ENCODE measurements around the gene MTRR.

MTRR gene

DNA sequence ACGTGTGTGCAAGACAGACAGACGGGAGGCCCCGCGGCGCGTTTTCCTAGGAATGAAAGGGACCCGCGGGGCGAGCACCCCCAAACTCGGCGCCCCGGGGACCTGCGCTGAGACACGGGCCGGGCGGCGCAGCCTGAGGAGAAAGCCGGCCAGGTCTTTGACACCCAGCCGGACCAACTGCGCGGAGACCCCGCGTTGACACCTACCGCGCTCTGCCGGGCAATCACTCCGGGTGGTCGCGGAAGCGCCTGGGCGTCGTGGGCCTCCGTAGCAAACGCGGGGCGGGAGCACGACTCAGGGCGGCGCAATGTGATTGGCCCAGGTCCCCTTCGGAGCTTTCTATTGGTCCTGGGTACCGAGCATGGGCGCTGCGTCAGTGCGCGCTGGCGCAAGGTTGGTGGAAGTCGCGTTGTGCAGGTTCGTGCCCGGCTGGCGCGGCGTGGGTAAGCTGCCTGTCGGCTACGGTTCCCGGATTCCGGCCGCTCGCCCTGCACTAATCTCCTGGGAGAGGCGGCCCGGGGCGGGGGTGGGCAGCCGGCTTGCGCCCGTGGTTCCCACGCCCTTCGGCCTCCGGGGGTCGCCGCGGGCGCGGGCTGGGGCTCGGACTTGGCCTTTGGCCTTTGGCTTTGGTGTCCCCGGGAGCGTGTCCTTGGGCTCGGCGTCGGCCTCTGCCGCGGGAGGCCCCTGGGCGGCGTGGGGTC is at the start of gene MTRR, which contains the start of gene FASTKD3:
TSS of gene MTRR (plus strand) at position 376 of the 701 bp plus-strand sequence. CDS start 1,647 bp downstream, outside the sequence.
TSS of gene FASTKD3 (minus strand) at position 259 of the 701 bp plus-strand sequence. CDS start 948 bp downstream, outside the sequence.
- DNase-seq (ENCODE audit: low read depth in 3 of 3): peak; percentile 79 to 82 (median 79)

- no peak for DNase-seq (ENCODE audit: low read depth in 3 of 3)
Measured at GRCh38 chr5:7822449-7822848, 46.5 kb upstream of the MTRR start.

- no peak for DNase-seq (ENCODE audit: low read depth in 3 of 3)
Measured at GRCh38 chr5:7823594-7823993, 45.4 kb upstream of the MTRR start.

DNA sequence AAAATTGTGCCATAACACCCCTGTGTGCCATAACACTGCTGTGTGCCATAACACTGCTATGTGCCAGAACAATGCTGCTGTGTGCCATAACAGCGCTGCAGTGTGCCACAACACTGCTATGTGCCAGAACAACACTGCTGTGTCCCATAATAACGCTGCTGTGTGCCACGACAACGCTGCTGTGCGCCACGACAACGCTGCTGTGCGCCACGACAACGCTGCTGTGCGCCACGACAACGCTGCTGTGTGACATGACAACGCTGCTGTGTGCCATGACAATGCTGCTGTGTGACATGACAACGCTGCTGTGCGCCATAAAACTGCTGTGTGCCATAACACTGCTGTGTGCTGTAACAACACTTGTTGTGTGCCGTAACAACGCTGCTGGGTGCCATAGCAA is 44.0 kb upstream of the MTRR start:
- no peak for DNase-seq (ENCODE audit: low read depth in 3 of 3)

GRCh38 chr5:7825630-7826029 is 43.3 kb upstream of the MTRR start:
- no peak for DNase-seq (ENCODE audit: low read depth in 3 of 3)

DNA sequence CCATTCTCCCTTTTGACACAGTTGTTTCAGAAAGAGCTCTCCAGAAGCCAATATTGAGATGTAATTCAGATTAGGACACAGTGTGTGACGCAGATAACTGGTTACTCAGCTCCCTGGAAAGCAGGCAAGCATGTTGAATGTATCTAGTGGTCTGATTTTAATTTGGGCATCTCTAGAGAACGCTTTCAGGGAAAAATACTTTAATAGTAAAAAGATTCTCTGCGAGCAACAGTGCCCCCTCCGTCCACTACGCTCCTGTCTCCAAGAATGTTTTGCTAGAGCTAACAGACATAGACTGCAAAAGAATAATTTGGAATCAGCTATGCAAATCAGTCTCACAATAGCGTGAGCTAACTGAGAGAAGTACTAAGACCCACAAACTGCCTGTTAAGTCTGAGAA is 41.3 kb upstream of the MTRR start:
- no peak for DNase-seq (ENCODE audit: low read depth in 3 of 3)

- DNase-seq (ENCODE audit: low read depth in 3 of 3): no peak
Measured at GRCh38 chr5:7828269-7828668, 40.7 kb upstream of the MTRR start.

- DNase-seq (ENCODE audit: low read depth in 3 of 3): no peak
Measured at GRCh38 chr5:7834982-7835381, 34.0 kb upstream of the MTRR start.

DNA sequence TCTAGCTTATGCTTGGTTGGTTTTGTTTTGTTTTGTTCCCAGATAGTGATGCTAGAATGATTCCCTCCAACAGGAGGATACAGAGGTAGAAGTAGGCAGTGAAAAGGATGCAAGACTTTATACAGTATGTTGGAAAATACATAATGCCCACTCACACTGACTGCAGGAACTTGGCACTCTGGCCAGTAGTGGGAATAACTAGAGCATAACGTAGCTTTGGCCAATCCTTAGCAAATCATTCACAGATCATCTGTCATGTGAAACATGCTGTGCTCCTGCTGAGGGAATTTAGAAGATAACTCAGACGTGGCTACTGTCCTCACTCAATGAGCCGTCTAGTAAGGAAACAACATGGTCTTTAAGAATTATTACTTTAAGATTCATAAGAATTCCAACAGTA is 31.5 kb upstream of the MTRR start:
- DNase-seq (ENCODE audit: low read depth in 3 of 3): no peak

DNA sequence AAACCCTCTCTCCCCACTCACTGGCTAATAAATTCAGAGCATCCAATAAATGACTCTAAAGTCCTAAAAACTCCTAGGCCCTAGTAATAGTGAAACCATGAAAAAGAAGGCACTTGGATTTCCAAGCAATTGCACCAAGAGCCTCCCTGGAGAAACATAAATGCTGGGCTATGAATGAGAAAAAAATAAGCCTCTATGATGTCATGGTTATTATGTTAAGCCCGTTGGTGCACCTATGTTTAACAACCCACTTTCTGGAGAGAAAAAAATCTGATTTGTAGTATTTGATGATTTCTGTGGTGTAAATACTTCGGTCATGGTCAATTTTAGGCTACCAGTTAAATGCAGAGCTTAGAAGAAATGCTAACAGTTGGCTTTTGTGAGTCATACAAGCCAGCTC is 26.4 kb upstream of the MTRR start:
- DNase-seq (ENCODE audit: low read depth in 3 of 3): no peak

- DNase-seq (ENCODE audit: low read depth in 3 of 3): no peak
Measured at GRCh38 chr5:7844901-7845300, 24.0 kb upstream of the MTRR start.

- no peak for DNase-seq (ENCODE audit: low read depth in 3 of 3)
Measured at GRCh38 chr5:7845557-7845956, 23.4 kb upstream of the MTRR start.

GRCh38 chr5:7846327-7846726 is 22.6 kb upstream of the MTRR start:
- DNase-seq (ENCODE audit: low read depth in 3 of 3): no peak

- DNase-seq (ENCODE audit: low read depth in 3 of 3): no peak
Measured at GRCh38 chr5:7848296-7848695, 20.7 kb upstream of the MTRR start.

- no peak for DNase-seq (ENCODE audit: low read depth in 3 of 3)
Measured at GRCh38 chr5:7849681-7850394, 19.1 kb upstream of the MTRR start.

- peak in 1 of 3 experiments; percentile 9 for DNase-seq (ENCODE audit: low read depth in 3 of 3)
Measured at GRCh38 chr5:7850395-7851239, 18.3 kb upstream of the MTRR start, which contains the start of gene CFAP90. Gene CFAP90 (minus strand): TSS chr5:7851133. CDS start chr5:7851021, 112 bp downstream.

- DNase-seq (ENCODE audit: low read depth in 3 of 3): no peak
Measured at GRCh38 chr5:7851240-7851592, 17.7 kb upstream of the MTRR start.

DNA sequence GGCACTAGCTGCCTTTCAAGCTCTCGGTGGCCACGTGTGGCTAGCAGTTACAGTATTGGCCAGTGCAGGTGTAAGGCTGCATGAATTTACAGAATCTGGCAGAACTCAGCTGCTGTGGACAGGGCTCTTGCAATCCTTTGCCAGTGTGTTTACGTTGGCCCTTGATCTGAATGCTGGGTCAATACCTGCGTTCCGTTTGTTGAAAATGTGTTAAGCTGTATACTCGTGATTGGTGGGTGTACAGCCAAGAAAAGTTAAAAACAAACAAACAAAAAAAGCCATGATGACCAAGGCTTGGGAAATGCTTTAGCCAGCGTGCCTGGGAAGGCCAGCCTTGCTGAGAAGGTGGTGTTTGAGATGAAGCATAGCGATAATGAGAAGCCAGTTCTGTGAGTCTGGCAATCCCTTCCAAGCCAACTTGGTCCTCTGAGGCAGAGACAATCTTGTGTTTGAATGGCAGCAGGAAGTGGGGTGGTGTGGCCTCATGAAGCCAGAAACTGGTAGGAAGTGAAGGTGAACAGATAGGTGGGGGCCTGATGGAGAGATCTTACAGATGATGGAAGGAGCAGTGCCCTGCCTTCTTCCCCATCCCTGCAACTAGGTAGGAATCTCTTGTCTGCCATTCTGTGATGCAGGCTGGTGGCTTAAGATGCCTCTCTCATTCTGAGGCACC is 17.2 kb upstream of the MTRR start:
- no peak for DNase-seq (ENCODE audit: low read depth in 3 of 3)

GRCh38 chr5:7852542-7852941 is 16.4 kb upstream of the MTRR start:
- no peak for DNase-seq (ENCODE audit: low read depth in 3 of 3)

GRCh38 chr5:7852988-7853387 is 16.0 kb upstream of the MTRR start:
- DNase-seq (ENCODE audit: low read depth in 3 of 3): no peak

GRCh38 chr5:7855611-7856010 is 13.3 kb upstream of the MTRR start:
- no peak for DNase-seq (ENCODE audit: low read depth in 3 of 3)

DNA sequence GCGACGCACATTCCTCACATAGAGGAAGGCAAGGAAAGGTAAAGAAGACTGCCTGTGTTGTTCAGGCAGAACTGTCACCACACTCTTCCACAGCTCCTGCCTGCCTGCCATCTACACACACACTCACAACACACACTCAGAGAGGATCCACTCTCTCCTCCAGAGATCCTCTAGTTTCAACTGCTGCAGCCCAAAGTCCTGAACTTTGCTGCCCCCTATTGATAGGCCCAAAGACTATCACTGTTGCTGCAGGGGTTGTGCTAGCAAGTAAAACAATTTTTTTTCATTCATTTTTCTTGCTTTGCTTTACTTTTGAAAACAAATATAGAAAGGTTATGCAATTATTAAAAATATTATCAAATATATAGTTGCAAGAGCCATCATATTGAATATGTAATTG is 12.1 kb upstream of the MTRR start:
- DNase-seq (ENCODE audit: low read depth in 3 of 3): no peak
